Uterus (tissue), 2 donors: ENCODE data around the gene COLEC11.

Experiments
- CTCF ChIP-seq, 4 experiments: fragments of 200-600 bp in 2 of 4; fragments of 450-650 bp in 2 of 4; sonication (generic) in 2 of 4; IDR thresholded peaks; one replicate each; pipeline ENCODE4 v1.5.1; 2016 to 2019; ENCODE audit warnings: antibody characterized with exemption in 4 of 4, mild to moderate bottlenecking in 2 of 4, moderate library complexity in 1 of 4
- POLR2A ChIP-seq, 2 donors: fragments of 450-650 bp; IDR thresholded peaks; one replicate each; pipeline ENCODE4 v1.6.1; 2016; ENCODE audit warnings: antibody characterized with exemption in 2 of 2, mild to moderate bottlenecking in 1 of 2, moderate library complexity in 1 of 2

- TF ChIP-seq CTCF (IDR thresholded peaks at IDR 0.05) (no peak), POLR2A (IDR thresholded peaks at IDR 0.05) (no peak)
Observed at GRCh38 chr2:3669656-3670055, 74.7 kb downstream of the COLEC11 start.
